Inferior parietal cortex (tissue), 1 donor: Measurements from ENCODE around the gene CEP131.
A peak's percentile ranks its signal among the peaks of the same experiment; 100 is the strongest.
"Not testable (repeated sequence)": the region's sequence is repeated elsewhere in the genome, so short reads cannot be mapped to it uniquely, and the experiment has no call there.

Source experiments
- DNase-seq: peaks from one replicate; pipeline ENCODE4 v3.0.0-alpha.2; 2016; ENCODE audit errors: extremely low spot score

Gene CEP131

GRCh38 chr17:81151278-81151677, 71.5 kb downstream of the CEP131 start:
- no peak for DNase-seq

- no peak for DNase-seq
Measured at GRCh38 chr17:81150377-81151077, 72.2 kb downstream of the CEP131 start.

- DNase-seq = no peak
Measured at GRCh38 chr17:81148986-81149533, 73.7 kb downstream of the CEP131 start.

GRCh38 chr17:81148571-81148970, 74.2 kb downstream of the CEP131 start:
- no peak for DNase-seq

- DNase-seq = no peak
Measured at GRCh38 chr17:81147701-81148100, 75.1 kb downstream of the CEP131 start.

GRCh38 chr17:81146208-81146607, 76.6 kb downstream of the CEP131 start:
- not testable (repeated sequence) for DNase-seq

- no peak for DNase-seq
Measured at GRCh38 chr17:81144423-81144781, 78.4 kb downstream of the CEP131 start.

GRCh38 chr17:81143717-81144422, 78.9 kb downstream of the CEP131 start:
- no peak for DNase-seq

GRCh38 chr17:81143200-81143527, 79.6 kb downstream of the CEP131 start:
- no peak for DNase-seq

GRCh38 chr17:81142301-81143199, 80.2 kb downstream of the CEP131 start:
- peak; percentile 87 for DNase-seq

GRCh38 chr17:81140695-81141094, 82.1 kb downstream of the CEP131 start:
- no peak for DNase-seq

GRCh38 chr17:81140018-81140417, 82.7 kb downstream of the CEP131 start:
- DNase-seq = no peak
